Epithelial cell of proximal tubule (primary cell): ENCODE results near the gene ASTN2. TPM values are rescaled to one million over a fixed set of nuclear protein-coding genes. Genes with fewer than 3 reads are reported as not detected.

Source experiments
- DNase-seq: peaks from one replicate; pipeline ENCODE4 v3.0.0-alpha.2; 2011; ENCODE audit warnings: low read depth
- H3K4me3 ChIP-seq: 2 replicates; pipeline ENCODE4 v1.5.1; 2011; ENCODE audit warnings: low read depth, mild to moderate bottlenecking, low read length
- total RNA-seq: library from RNA; depleted of rRNA; stranded (reverse); fragments of >200 nt; gene quantifications from 2 replicates; pipeline ENCODE4 v1.2.3, GENCODE V29; 2015
- TF ChIP-seq, protein P1 (sequence below): conservative IDR thresholded peaks from 2 replicates; pipeline ENCODE4 v1.5.1; 2012; ENCODE audit warnings: low read depth, mild to moderate bottlenecking, low read length

ASTN2 gene
- total RNA-seq, 1 donor from 2014 or later = 4.4 TPM

DNA sequence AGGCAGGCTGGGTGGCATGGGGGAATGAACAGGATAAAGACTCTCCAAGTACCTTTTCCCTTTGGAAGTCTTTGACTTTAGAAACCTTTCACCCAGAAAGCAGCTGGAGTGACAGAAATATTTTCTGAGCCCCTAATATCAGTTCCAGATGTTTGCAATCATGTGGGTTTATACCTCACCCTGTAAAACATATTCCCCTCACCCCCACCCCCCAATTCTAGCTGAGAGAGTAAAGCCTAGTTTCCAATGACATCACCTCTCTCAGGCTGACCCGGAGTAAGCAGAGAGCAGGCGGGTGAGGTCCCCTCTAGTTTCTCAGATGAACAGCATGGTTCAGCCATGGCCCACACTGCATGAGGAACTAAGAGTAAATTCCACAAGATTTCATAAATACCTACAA, 810.6 kb downstream of the ASTN2 start:
- TF ChIP-seq, protein P1, sequence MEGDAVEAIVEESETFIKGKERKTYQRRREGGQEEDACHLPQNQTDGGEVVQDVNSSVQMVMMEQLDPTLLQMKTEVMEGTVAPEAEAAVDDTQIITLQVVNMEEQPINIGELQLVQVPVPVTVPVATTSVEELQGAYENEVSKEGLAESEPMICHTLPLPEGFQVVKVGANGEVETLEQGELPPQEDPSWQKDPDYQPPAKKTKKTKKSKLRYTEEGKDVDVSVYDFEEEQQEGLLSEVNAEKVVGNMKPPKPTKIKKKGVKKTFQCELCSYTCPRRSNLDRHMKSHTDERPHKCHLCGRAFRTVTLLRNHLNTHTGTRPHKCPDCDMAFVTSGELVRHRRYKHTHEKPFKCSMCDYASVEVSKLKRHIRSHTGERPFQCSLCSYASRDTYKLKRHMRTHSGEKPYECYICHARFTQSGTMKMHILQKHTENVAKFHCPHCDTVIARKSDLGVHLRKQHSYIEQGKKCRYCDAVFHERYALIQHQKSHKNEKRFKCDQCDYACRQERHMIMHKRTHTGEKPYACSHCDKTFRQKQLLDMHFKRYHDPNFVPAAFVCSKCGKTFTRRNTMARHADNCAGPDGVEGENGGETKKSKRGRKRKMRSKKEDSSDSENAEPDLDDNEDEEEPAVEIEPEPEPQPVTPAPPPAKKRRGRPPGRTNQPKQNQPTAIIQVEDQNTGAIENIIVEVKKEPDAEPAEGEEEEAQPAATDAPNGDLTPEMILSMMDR = no peak
- DNase-seq = no peak
- H3K4me3 ChIP-seq = no peak overlapping the region

- no peak for DNase-seq
- no peak overlapping the region for H3K4me3 ChIP-seq
- TF ChIP-seq, protein P1 = peak; percentile 36
These were observed 815.4 kb downstream of the ASTN2 start for GRCh38 chr9:116599342-116599884.

DNA sequence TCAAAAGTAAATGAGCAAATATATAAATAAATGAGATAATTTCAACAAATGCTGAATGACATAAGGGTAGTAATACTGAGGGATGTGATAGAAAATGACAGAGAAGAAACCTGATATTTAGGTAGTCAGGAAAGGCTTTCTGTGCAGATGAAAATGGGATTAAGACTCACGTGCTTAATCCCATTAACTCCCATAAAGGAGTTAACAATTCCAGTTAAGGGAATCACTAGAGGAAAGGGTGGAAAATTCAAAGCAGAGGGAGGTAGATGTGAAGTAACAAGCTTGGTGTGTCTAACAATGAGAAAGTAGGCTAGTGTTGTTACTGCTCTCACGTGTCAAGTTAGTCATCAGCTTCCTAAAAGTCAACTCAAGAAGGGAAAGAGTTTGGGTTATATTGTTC, 818.2 kb downstream of the ASTN2 start:
- no peak overlapping the region for H3K4me3 ChIP-seq
- no peak for DNase-seq
- TF ChIP-seq, protein P1 = no peak

GRCh38 chr9:116594547-116594946, 820.3 kb downstream of the ASTN2 start:
- TF ChIP-seq, protein P1 = no peak
- peak; percentile 52 for DNase-seq

DNA sequence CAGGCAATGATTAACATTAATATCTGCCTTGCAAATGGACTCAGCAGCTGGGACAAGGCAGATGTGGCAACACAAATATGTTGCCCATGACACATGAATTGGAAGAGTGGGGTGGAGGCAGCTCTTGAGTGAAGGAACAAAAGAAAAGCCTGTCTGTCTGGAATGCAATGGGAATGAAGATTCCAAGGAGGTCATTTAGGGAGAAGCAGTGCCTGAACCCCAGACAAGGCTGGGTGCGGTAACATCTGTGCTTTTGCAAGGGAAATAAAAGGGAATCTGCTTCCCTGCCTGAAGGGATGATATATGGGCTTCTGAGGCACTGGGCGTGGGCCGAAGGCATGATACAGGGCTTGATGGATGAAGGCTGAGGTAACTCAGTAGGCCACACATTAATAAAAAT, 821.9 kb downstream of the ASTN2 start:
- no peak for DNase-seq
- no peak overlapping the region for H3K4me3 ChIP-seq
- TF ChIP-seq, protein P1 = no peak

More at GRCh38 chr9:116594547-116594946, 820.3 kb downstream of the ASTN2 start:
- H3K4me3 ChIP-seq = no peak overlapping the region

GRCh38 chr9:116589392-116590354, 825.2 kb downstream of the ASTN2 start:
- DNase-seq = no peak
- H3K4me3 ChIP-seq = no peak overlapping the region
- TF ChIP-seq, protein P1 = peak; percentile 69
